HAP-1 (cell line): ENCODE data around the gene ZNF444.
A peak's percentile ranks its signal among the peaks of the same experiment; 100 is the strongest.

ENCODE experiments used
- DNase-seq, 2 experiments: peaks; one replicate each; pipeline ENCODE4 v3.0.0-alpha.2; 2016 to 2020; ENCODE audit warnings: low spot score in 2 of 2
- H3K27me3 ChIP-seq: fragments of 250-450 bp; sonication (Bioruptor Pico); 2 replicates; pipeline ENCODE4 v1.5.1; 2020; ENCODE audit warnings: low read depth, mild to moderate bottlenecking, moderate library complexity
- H3K36me3 ChIP-seq: fragments of 250-450 bp; sonication (Bioruptor Pico); replicated peaks from 2 replicates; pipeline ENCODE4 v1.5.1; 2020; ENCODE audit warnings: mild to moderate bottlenecking
- H3K4me1 ChIP-seq: fragments of 250-450 bp; sonication (Bioruptor Pico); 2 replicates; pipeline ENCODE4 v1.5.1; 2020; ENCODE audit warnings: mild to moderate bottlenecking
- H3K4me3 ChIP-seq: fragments of 250-450 bp; sonication (Bioruptor Pico); 2 replicates; pipeline ENCODE4 v1.5.1; 2020; ENCODE audit warnings: mild to moderate bottlenecking, moderate library complexity
- H3K9me3 ChIP-seq: fragments of 250-450 bp; sonication (Bioruptor Pico); 2 replicates; pipeline ENCODE4 v1.5.1; 2020; ENCODE audit warnings: mild to moderate bottlenecking, moderate library complexity
- in situ Hi-C: fragments of 300-500 bp; cut with MboI; formaldehyde crosslinking; loops from 3 replicates; pipeline ENCODE4 v1.14.3; 2020; ENCODE audit warnings: low sequenced_read_pairs, inconsistent platforms, mixed read lengths

ZNF444 gene

DNA sequence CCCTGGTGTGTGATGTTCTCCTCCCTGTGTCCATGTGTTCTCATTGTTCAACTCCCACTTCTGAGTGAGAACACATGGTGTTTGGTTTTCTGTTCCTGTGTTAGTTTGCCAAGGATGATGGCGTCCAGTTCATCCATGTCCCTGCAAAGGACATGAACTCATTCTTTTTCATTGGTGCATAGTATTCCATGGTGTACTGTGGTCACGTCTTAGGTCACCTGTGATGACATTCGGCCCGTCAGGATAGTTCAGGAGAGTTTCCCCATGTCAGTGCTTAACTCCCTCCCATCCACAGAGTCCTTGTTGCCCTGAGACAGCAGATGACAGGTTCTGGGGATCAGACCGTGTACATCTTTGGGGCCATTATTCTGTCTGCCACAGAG, 8.6 kb downstream of the ZNF444 start:
- no peaks in the 10 kb centered on the region for H3K9me3 ChIP-seq
- H3K4me1 ChIP-seq: no peaks in the 10 kb centered on the region
- no peaks in the 10 kb centered on the region for H3K27me3 ChIP-seq
- DNase-seq: no peak
- in situ Hi-C loops: no loop called here
- H3K4me3 ChIP-seq: no peak overlapping the region
- H3K36me3 ChIP-seq: peaks cover 3% of the 10 kb centered on the region; the same call in 1 of the 2 replicates

DNA sequence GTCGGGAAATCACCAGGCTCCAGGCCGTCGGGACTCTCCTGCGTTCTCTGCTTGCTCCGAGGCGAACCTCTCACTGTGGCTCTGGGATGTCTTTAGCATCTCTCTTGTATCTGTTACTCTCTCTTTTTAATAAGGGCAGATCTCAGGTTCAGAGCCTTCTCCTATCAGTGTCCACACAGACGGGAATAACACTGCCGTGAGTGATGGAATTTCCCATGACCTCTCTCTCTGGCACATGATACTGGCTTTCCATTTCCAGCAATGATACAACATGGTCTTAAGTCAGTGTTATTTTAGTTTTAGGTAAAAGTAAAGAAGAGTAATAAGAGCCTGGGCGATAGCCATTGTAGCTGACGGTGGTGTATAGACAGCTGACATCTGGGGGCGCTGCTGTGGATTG, 9.3 kb downstream of the ZNF444 start:
- DNase-seq: no peak
- no peaks in the 10 kb centered on the region for H3K27me3 ChIP-seq
- H3K9me3 ChIP-seq: no peaks in the 10 kb centered on the region
- peaks cover 3% of the 10 kb centered on the region; the same call in 1 of the 2 replicates for H3K36me3 ChIP-seq
- in situ Hi-C loops: no loop called here
- H3K4me1 ChIP-seq: no peaks in the 10 kb centered on the region
- no peak overlapping the region for H3K4me3 ChIP-seq

DNA sequence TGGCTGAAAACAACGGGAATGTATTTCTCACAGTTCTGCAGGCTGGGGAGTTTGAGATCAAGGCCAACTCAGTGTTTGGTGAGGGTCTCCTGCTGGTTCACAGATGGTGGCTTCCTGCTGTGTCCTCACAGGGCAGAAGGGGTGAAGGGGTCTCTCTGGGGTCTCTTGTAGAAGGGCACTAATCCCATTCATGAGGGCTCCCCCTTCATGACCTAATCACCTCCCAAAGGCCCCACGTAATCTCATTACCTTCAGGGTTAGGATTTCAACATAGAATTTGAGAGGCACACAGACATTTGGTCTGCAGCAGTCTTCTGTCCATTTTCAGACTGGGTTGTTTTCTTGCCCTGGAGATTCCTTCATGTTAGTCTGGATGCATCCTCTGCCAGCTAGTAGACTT, 11.6 kb downstream of the ZNF444 start:
- in situ Hi-C loops: no loop called here
- DNase-seq: no peak
- no peaks in the 10 kb centered on the region for H3K9me3 ChIP-seq
- no peaks in the 10 kb centered on the region for H3K4me1 ChIP-seq
- no peaks in the 10 kb centered on the region for H3K27me3 ChIP-seq
- H3K36me3 ChIP-seq: peaks cover 8% of the 10 kb centered on the region; the same call in 1 of the 2 replicates
- no peak overlapping the region for H3K4me3 ChIP-seq

DNA sequence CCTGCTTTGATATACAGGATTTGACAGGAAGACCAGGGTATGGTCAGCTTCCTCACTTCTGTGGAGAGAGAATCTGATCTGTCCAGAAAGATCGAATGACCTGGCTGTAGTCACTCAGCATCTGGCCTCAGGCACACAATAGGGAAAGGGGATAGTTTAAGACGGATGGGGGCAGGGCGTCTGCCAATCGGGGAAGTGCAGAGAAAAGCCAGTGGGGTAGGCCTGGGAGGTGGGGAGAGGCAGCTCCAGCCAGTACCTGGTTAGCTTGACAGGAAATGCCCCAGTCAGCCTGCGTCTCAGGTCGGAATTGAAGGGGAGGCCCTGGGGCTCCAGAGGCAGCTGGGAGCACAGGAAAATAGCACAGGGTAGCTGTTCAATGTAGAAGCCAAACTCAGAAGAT, 12.4 kb downstream of the ZNF444 start:
- Histone ChIP-seq H3K4me1 (no peaks in the 10 kb centered on the region), H3K27me3 (no peaks in the 10 kb centered on the region), H3K4me3 (no peak overlapping the region), H3K36me3 (peaks cover 5% of the 10 kb centered on the region; the same call in 1 of the 2 replicates), H3K9me3 (no peaks in the 10 kb centered on the region)
- in situ Hi-C loops: no loop called here
- no peak for DNase-seq

DNA sequence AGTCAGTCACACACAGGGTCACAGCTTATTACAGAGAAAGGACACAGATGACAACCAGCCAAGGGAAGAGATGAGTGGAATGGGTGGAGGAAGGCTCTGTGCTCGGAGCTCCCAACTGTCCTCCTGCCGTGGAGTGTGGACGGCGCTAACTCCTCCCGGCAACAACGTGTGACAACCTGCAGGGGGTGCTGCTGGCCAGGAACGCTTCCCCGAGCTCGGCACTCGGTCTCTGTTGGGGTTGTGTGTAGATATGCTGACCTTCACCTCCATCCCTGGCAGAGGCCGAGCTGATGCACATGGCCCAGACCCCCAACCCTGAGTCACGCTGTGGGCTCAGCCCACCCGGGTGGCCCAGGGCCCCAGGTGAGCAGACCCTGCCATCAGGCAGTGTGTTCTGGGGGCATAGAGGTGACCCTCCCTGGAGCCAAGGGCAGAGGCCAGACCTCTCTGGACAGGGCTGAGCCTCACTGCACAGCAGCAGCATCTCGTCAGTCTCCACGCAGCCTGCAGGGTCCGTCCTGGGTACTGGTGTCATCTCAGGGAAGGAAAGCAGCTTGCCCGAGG, 14.1 kb downstream of the ZNF444 start:
- DNase-seq: peak in 1 of 2 experiments; percentile 32
- Histone ChIP-seq H3K9me3 (no peaks in the 10 kb centered on the region), H3K36me3 (0 out of 2 replicates have a peak, but pooled peaks cover 5% of the 10 kb centered on the region), H3K27me3 (no peaks in the 10 kb centered on the region), H3K4me1 (no peaks in the 10 kb centered on the region), H3K4me3 (no peak overlapping the region)
- in situ Hi-C loops: no loop called here

DNA sequence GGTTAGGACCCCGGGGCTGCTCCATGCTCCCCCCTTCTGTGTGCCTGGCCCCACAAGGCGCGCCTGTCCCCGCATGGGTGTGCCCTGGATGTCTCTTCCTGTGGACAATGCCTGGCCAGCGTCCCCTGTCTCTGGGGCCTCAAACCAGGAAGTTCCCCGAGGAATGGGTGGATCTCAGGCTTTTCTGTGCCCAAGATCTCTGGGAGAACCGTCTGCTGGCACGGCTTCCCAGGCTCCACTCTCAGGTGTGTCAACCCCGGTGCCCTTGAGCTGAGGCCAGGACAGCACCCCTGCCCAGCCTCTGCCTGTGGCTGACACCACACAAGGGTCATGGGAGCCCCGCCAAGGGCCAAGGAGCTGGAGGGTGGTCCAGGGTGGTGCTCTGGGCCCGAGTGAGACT, 15.7 kb downstream of the ZNF444 start:
- Histone ChIP-seq H3K9me3 (no peaks in the 10 kb centered on the region), H3K4me1 (no peaks in the 10 kb centered on the region), H3K4me3 (no peak overlapping the region), H3K27me3 (no peaks in the 10 kb centered on the region), H3K36me3 (0 out of 2 replicates have a peak, but pooled peaks cover 5% of the 10 kb centered on the region)
- in situ Hi-C loops: no loop called here
- no peak for DNase-seq

DNA sequence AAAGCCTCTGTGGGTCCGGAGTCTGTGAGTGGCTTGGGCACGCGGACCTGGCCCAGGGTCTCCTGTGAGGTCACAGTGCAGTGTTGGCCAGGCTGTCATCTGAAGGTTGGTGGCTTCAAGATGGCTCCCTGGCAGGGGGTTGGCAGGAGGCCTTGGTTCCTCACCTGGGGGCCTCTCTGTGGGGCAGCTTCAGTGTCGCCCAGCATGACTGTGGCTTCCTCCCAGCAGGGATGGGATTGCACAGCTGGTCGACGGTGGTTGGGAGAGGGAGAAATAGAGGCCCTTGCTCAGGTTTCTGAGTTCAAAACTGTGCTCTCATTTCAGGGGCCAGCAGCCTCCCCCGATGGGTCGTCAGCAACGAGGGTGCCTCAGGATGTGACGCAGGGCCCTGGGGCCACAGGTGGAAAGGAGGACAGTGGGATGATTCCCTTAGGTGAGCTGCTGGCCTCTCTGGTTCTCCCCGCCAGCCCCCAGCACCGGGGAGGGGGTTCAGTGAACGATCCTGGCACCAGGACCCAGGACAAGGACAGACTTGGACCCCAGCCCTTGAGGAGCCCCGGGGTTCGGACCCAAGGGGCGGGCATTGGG, 17.2 kb downstream of the ZNF444 start:
- Histone ChIP-seq H3K4me3 (no peak overlapping the region), H3K36me3 (0 out of 2 replicates have a peak, but pooled peaks cover 5% of the 10 kb centered on the region), H3K27me3 (no peaks in the 10 kb centered on the region), H3K4me1 (no peaks in the 10 kb centered on the region), H3K9me3 (no peaks in the 10 kb centered on the region)
- in situ Hi-C loops: no loop called here
- DNase-seq: no peak

DNA sequence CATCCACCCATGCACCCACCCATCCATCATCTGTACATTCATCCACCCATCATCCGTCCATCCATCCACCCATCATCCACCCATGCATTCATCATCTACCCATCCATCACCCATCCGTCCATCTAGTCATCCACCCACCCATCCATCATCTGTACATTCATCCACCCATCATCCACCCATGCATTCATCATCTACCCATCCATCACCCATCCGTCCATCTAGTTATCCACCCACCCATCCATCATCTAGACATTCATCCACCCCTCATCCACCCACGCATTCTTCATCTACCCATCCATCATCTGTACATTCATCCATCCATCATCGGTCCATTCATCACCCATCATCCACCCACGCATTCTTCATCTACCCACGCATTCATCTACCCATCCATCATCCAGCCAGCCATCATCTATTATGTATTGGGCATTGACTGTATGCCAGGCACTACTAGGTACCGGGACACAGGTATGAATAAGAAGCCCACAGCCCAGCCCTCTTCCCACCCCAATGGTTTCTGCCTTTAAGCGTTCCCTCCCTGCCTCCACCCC, 18.0 kb downstream of the ZNF444 start:
- Histone ChIP-seq H3K27me3 (no peaks in the 10 kb centered on the region), H3K36me3 (0 out of 2 replicates have a peak, but pooled peaks cover 5% of the 10 kb centered on the region), H3K4me1 (no peaks in the 10 kb centered on the region), H3K4me3 (no peak overlapping the region), H3K9me3 (no peaks in the 10 kb centered on the region)
- in situ Hi-C loops: no loop called here
- DNase-seq: no peak

DNA sequence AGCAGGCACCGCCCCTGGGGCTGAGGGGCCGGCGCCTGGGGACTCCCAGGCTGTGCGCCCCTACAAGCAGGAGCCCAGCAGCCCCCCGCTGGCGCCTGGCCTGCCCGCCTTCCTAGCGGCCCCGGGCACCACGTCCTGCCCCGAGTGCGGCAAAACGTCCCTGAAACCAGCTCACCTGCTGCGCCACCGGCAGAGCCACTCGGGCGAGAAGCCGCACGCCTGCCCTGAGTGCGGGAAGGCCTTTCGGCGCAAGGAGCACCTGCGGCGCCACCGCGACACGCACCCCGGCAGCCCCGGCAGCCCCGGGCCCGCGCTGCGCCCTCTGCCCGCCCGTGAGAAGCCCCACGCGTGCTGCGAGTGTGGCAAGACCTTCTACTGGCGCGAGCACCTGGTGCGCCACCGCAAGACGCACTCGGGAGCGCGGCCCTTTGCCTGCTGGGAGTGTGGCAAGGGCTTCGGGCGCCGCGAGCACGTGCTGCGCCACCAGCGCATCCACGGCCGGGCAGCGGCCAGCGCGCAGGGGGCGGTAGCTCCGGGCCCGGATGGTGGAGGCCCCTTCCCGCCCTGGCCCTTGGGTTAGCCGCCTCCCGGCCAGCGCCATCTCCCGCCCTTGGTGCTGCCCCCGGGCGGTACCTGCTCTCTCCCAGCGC, 18.7 kb downstream of the ZNF444 start:
- Histone ChIP-seq H3K4me1 (no peaks in the 10 kb centered on the region), H3K9me3 (no peaks in the 10 kb centered on the region), H3K4me3 (no peak overlapping the region), H3K27me3 (no peaks in the 10 kb centered on the region), H3K36me3 (0 out of 2 replicates have a peak, but pooled peaks cover 5% of the 10 kb centered on the region)
- in situ Hi-C loops: no loop called here
- DNase-seq: no peak

DNA sequence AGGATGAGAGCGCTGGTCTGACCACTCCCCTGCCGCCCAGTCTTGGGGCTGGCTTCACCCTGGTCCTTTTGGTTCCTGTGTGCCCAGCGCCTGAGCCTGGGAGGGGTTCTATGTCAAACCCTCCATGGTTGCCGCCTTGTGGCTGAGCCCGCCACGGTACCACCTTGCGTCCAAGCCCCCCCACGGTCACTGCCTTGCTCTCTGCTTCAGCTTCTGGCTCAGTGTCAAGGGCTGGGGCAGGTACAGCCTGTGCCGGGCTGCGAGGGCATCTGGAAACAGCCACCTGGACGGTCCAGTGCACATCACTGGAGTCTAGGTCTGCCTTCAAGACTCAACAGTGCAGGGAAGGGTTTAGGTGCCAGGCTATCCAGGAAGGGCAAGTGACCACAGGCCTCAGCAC, 20.4 kb downstream of the ZNF444 start:
- H3K36me3 ChIP-seq: no peaks in the 10 kb centered on the region
- H3K27me3 ChIP-seq: no peaks in the 10 kb centered on the region
- no peaks in the 10 kb centered on the region for H3K4me1 ChIP-seq
- H3K9me3 ChIP-seq: no peaks in the 10 kb centered on the region
- in situ Hi-C loops: no loop called here
- no peak for DNase-seq
- no peak overlapping the region for H3K4me3 ChIP-seq

DNA sequence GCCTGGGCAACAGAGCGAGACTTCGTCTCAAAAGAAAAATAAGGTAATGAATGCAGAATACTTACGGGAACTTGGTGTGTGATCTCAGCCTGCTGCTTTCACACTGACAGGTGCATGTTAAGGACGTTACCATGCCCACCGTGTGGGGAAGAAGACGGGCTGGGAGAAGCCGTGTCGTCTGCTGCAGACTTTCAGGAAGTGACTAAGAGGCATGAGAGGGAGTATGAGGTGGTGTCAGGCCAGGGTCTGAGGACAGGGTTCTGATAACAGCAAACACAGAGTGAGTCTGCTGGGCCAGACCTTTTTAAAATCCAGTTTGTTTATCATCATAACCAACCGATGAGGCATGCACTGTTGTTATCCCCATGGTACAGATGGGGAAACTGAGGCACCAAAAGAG, 21.2 kb downstream of the ZNF444 start:
- in situ Hi-C loops: no loop called here
- Histone ChIP-seq H3K27me3 (no peaks in the 10 kb centered on the region), H3K36me3 (no peaks in the 10 kb centered on the region), H3K9me3 (no peaks in the 10 kb centered on the region), H3K4me3 (no peak overlapping the region), H3K4me1 (no peaks in the 10 kb centered on the region)
- DNase-seq: no peak

DNA sequence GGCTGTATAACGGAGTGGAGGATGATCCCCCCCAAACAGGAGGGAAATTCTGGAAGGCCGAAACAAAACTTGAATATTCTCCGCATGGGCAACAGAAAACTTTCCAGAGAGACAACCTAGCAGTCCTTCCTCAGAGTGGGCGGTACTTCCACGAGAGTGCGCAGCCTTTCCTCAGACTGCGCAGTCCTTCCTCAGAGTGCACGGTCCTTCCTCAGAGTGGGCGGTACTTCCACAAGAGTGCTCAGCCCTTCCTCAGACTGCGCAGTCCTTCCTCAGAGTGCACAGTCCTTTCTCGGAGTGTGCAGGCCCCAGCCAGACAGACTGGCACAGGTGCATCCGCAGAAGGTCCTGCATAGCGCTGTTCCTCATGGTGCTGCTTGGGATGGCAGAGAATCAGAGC, 22.0 kb downstream of the ZNF444 start:
- DNase-seq: no peak
- no peak overlapping the region for H3K4me3 ChIP-seq
- H3K27me3 ChIP-seq: no peaks in the 10 kb centered on the region
- no peaks in the 10 kb centered on the region for H3K36me3 ChIP-seq
- in situ Hi-C loops: no loop called here
- H3K9me3 ChIP-seq: no peaks in the 10 kb centered on the region
- H3K4me1 ChIP-seq: no peaks in the 10 kb centered on the region

DNA sequence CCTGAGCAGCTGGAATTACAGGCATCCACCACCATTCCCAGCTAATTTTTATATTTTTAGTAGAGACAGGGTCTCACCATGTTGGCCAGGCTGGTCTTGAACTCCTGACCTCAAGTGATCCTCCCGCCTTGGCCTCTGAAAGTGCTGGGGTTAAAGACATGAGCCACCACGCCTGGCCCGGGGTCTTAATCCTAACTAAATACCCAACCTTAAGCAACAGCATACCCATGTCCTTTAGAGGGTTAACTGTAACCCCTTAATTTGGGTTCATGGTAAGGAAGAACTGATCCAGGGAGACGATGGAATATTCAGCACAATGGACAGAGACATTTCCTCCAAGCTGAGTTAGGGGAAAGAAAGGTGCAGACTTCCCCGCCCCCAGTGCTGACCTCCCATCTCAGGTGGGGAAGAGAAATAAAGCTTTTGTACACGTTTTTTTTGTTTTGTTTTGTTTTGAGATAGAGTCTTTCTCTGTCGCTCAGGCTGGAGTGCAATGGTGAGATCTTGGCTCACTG, 26.0 kb downstream of the ZNF444 start:
- Histone ChIP-seq H3K9me3 (no peaks in the 10 kb centered on the region), H3K36me3 (no peaks in the 10 kb centered on the region), H3K4me1 (no peaks in the 10 kb centered on the region), H3K4me3 (no peak overlapping the region), H3K27me3 (no peaks in the 10 kb centered on the region)
- in situ Hi-C loops: loop anchor here (5.0 kb wide), 1 partner anchor 70 kb away; no protein-coding TSS in a partner anchor
- no peak for DNase-seq

DNA sequence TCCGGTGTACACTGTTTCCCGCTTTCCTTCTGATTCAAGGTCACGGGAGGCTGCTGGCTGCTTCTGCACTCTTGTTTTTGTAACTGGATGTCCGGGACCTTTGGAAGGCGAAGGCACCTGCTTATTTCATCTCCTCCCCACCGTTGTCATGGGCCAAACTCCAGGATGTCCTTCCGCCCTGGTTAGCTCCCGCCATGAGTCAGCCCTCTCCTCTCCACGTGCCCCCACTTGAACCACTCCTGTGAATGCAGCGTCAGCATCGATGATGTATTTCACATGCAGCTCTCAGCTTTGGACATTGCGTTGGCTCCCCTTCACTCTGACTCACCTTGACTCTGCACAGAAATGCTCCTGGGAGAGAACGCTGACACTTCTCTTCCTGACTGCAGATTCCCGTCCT, 29.2 kb downstream of the ZNF444 start:
- in situ Hi-C loops: loop anchor here (10.0 kb wide), 1 partner anchor 95 kb away; no protein-coding TSS in a partner anchor
- DNase-seq: no peak
- H3K9me3 ChIP-seq: no peaks in the 10 kb centered on the region
- no peaks in the 10 kb centered on the region for H3K27me3 ChIP-seq
- no peak overlapping the region for H3K4me3 ChIP-seq
- no peaks in the 10 kb centered on the region for H3K36me3 ChIP-seq
- no peaks in the 10 kb centered on the region for H3K4me1 ChIP-seq
